NB4 (cell line): ENCODE measurements around the gene HCK.

Experiments
- CTCF ChIP-seq: IDR thresholded peaks from one replicate; pipeline ENCODE4 v1.5.1; 2012; ENCODE audit warnings: low read depth, low read length
- MAX ChIP-seq: IDR thresholded peaks from 2 replicates; pipeline ENCODE4 v1.6.1; 2011; ENCODE audit warnings: low read depth, low read length
- MYC ChIP-seq: IDR thresholded peaks from 2 replicates; pipeline ENCODE4 v1.6.1; 2011; ENCODE audit warnings: low read depth, low read length
- POLR2A ChIP-seq: IDR thresholded peaks from 2 replicates; pipeline ENCODE4 v1.6.1; 2011; ENCODE audit warnings: mild to moderate bottlenecking; ENCODE audit not compliant: insufficient read length; ENCODE audit errors: extremely low read depth

- TF ChIP-seq POLR2A (no peak), CTCF (no peak), MAX (no peak), MYC (no peak)
Observed at GRCh38 chr20:32009564-32009963, 42.5 kb upstream of the HCK start.
